Measurements from ENCODE around the gene TSEN54. TPM values are rescaled to one million over a fixed set of nuclear protein-coding genes. Genes with fewer than 3 reads are reported as not detected.

Gene TSEN54
- total RNA-seq, 1 donor from 2014 or later = 25.3 TPM

GRCh38 chr17:75486151-75486550 is 30.2 kb upstream of the TSEN54 start:
- Histone ChIP-seq H3K36me3 (ENCODE audit: control insufficient read depth, insufficient read depth, low read length) (no peaks in the 10 kb centered on the region), H3K27me3 (ENCODE audit: control insufficient read depth, insufficient read depth, low read length) (no peaks in the 10 kb centered on the region), H3K4me3 (ENCODE audit: low read depth, low read length) (no peak overlapping the region)
- DNase-seq (ENCODE audit: low read depth) = no peak
- FAIRE-seq = no peak
- TF ChIP-seq, protein P1, sequence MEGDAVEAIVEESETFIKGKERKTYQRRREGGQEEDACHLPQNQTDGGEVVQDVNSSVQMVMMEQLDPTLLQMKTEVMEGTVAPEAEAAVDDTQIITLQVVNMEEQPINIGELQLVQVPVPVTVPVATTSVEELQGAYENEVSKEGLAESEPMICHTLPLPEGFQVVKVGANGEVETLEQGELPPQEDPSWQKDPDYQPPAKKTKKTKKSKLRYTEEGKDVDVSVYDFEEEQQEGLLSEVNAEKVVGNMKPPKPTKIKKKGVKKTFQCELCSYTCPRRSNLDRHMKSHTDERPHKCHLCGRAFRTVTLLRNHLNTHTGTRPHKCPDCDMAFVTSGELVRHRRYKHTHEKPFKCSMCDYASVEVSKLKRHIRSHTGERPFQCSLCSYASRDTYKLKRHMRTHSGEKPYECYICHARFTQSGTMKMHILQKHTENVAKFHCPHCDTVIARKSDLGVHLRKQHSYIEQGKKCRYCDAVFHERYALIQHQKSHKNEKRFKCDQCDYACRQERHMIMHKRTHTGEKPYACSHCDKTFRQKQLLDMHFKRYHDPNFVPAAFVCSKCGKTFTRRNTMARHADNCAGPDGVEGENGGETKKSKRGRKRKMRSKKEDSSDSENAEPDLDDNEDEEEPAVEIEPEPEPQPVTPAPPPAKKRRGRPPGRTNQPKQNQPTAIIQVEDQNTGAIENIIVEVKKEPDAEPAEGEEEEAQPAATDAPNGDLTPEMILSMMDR (IDR thresholded peaks at IDR 0.05; ENCODE audit: insufficient read depth, low read length, severe bottlenecking) = no peak

DNA sequence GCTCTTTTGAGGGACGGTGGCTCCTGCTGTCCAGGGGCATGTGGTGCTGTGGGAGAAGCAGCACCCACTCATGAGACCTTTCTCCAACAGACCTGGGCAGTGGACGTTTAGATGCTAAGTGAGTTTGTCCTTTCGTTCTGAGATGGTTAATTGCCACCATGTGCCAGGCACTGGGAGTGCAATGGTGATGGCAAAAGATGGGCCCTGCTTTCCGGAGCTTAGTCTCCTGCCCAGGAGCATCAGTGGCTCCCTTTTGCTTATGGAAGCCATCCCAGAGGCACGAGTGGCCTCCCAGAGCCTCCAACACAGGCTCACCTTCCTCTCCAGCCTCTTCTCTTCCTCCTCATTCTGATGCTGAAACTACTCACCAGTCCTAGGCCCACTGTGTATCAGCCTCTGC is 29.4 kb upstream of the TSEN54 start:
- FAIRE-seq (no peak), DNase-seq (ENCODE audit: low read depth) (no peak)
- Histone ChIP-seq H3K27me3 (ENCODE audit: control insufficient read depth, insufficient read depth, low read length) (no peaks in the 10 kb centered on the region), H3K36me3 (ENCODE audit: control insufficient read depth, insufficient read depth, low read length) (peaks cover 4% of the 10 kb centered on the region), H3K4me3 (ENCODE audit: low read depth, low read length) (no peak overlapping the region)
- TF ChIP-seq, protein P1 (IDR thresholded peaks at IDR 0.05; ENCODE audit: insufficient read depth, low read length, severe bottlenecking) = no peak

DNA sequence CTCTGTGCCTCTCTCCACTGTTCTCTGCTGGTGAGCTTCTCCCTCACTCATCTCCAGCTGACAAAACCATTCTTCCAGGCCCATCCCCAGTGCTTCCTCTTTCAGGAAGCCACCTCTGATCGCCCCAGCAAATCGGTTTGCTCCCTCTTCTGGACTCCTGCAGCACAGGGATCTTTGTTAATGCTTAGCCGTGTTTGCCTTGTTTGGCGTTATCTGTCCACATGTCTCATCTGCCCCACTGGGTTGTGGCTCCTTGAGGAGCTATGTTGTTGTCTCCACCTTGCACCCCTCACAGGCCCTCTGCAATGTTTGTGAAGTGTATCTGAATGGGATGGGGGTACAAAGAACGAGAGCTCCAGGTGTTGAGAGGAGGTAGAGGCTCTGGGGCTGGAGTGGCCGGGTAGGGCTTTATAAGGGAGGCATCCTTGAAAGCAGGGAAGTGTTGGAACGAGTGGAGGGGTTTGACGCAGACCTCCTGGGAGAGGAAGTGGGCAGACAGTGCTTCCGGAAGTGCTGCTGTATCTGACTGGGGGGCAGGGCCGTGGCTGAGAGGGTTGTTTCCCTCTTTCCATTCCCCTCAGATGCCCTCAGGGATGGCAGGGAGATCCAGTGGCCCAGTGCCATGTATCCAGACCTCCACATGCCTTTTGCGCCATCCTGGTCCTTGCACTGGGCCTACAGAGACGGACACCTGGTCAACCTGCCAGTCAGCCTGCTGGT is 28.8 kb upstream of the TSEN54 start:
- FAIRE-seq = peak; percentile 84
- peaks cover 7% of the 10 kb centered on the region for H3K36me3 ChIP-seq (ENCODE audit: control insufficient read depth, insufficient read depth, low read length)
- TF ChIP-seq, protein P1 (IDR thresholded peaks at IDR 0.05; ENCODE audit: insufficient read depth, low read length, severe bottlenecking) = no peak
- H3K27me3 ChIP-seq (ENCODE audit: control insufficient read depth, insufficient read depth, low read length) = no peaks in the 10 kb centered on the region
- DNase-seq (ENCODE audit: low read depth) = no peak
- H3K4me3 ChIP-seq (ENCODE audit: low read depth, low read length) = no peak overlapping the region

- TF ChIP-seq, protein P1 (IDR thresholded peaks at IDR 0.05; ENCODE audit: insufficient read depth, low read length, severe bottlenecking) = no peak
- DNase-seq (ENCODE audit: low read depth) (no peak), FAIRE-seq (peak; percentile 75)
- Histone ChIP-seq H3K27me3 (ENCODE audit: control insufficient read depth, insufficient read depth, low read length) (no peaks in the 10 kb centered on the region), H3K4me3 (ENCODE audit: low read depth, low read length) (no peak overlapping the region), H3K36me3 (ENCODE audit: control insufficient read depth, insufficient read depth, low read length) (peaks cover 7% of the 10 kb centered on the region)
Observed at GRCh38 chr17:75488693-75489510, 27.4 kb upstream of the TSEN54 start.

- TF ChIP-seq, protein P1 (IDR thresholded peaks at IDR 0.05; ENCODE audit: insufficient read depth, low read length, severe bottlenecking) = no peak
- Histone ChIP-seq H3K27me3 (ENCODE audit: control insufficient read depth, insufficient read depth, low read length) (no peaks in the 10 kb centered on the region), H3K36me3 (ENCODE audit: control insufficient read depth, insufficient read depth, low read length) (peaks cover 7% of the 10 kb centered on the region), H3K4me3 (ENCODE audit: low read depth, low read length) (no peak overlapping the region)
- FAIRE-seq = no peak
- no peak for DNase-seq (ENCODE audit: low read depth)
Observed at GRCh38 chr17:75489511-75489955, 26.8 kb upstream of the TSEN54 start.
